ENCODE data around the gene PDE4B. TPM values are rescaled to one million over a fixed set of nuclear protein-coding genes. Genes with fewer than 3 reads are reported as not detected.

PDE4B gene
- total RNA-seq, 1 donor from 2014 or later = 0.57 TPM

- TF ChIP-seq CTCF (IDR thresholded peaks at IDR 0.05) = no peak
- Mint-ChIP-seq H3K4me3 (ENCODE audit: unreplicated experiment) (no peak overlapping the region), H3K27me3 (ENCODE audit: low read depth) (peaks cover 6% of the 10 kb centered on the region), H3K4me1 (ENCODE audit: low read depth) (no peaks in the 10 kb centered on the region), H3K27ac (ENCODE audit: unreplicated experiment) (no peak overlapping the region), H3K36me3 (ENCODE audit: low read depth) (no peaks in the 10 kb centered on the region), H3K9me3 (ENCODE audit: low read depth) (peaks cover 15% of the 10 kb centered on the region)
- DNase-seq (ENCODE audit: low spot score) = no peak
These were observed 241.1 kb downstream of the PDE4B start for GRCh38 chr1:66033781-66034180.

- Mint-ChIP-seq H3K36me3 (ENCODE audit: low read depth) (no peaks in the 10 kb centered on the region), H3K27me3 (ENCODE audit: low read depth) (peaks cover 6% of the 10 kb centered on the region), H3K27ac (ENCODE audit: unreplicated experiment) (no peak overlapping the region), H3K4me1 (ENCODE audit: low read depth) (no peaks in the 10 kb centered on the region), H3K4me3 (ENCODE audit: unreplicated experiment) (no peak overlapping the region), H3K9me3 (ENCODE audit: low read depth) (peaks cover under 1% of the 10 kb centered on the region)
- no peak for TF ChIP-seq CTCF (IDR thresholded peaks at IDR 0.05)
- DNase-seq (ENCODE audit: low spot score) = no peak
These were observed 243.0 kb downstream of the PDE4B start for GRCh38 chr1:66035616-66036245.

- H3K36me3 Mint-ChIP-seq (ENCODE audit: low read depth) = no peaks in the 10 kb centered on the region
- no peaks in the 10 kb centered on the region for H3K4me1 Mint-ChIP-seq (ENCODE audit: low read depth)
- no peaks in the 10 kb centered on the region for H3K9me3 Mint-ChIP-seq (ENCODE audit: low read depth)
- no peak overlapping the region for H3K4me3 Mint-ChIP-seq (ENCODE audit: unreplicated experiment)
- no peak for TF ChIP-seq CTCF (IDR thresholded peaks at IDR 0.05)
- DNase-seq (ENCODE audit: low spot score) = no peak
- peaks cover 10% of the 10 kb centered on the region for H3K27me3 Mint-ChIP-seq (ENCODE audit: low read depth)
- H3K27ac Mint-ChIP-seq (ENCODE audit: unreplicated experiment) = no peak overlapping the region
These were observed 249.0 kb downstream of the PDE4B start for GRCh38 chr1:66041654-66042053.

GRCh38 chr1:66043186-66043585, 250.5 kb downstream of the PDE4B start:
- DNase-seq (ENCODE audit: low spot score) = no peak
- Mint-ChIP-seq H3K27ac (ENCODE audit: unreplicated experiment) (no peak overlapping the region), H3K4me3 (ENCODE audit: unreplicated experiment) (no peak overlapping the region), H3K4me1 (ENCODE audit: low read depth) (no peaks in the 10 kb centered on the region), H3K36me3 (ENCODE audit: low read depth) (no peaks in the 10 kb centered on the region), H3K9me3 (ENCODE audit: low read depth) (no peaks in the 10 kb centered on the region), H3K27me3 (ENCODE audit: low read depth) (peaks cover 10% of the 10 kb centered on the region)
- no peak for TF ChIP-seq CTCF (IDR thresholded peaks at IDR 0.05)

GRCh38 chr1:66044912-66045311, 252.2 kb downstream of the PDE4B start:
- H3K27me3 Mint-ChIP-seq (ENCODE audit: low read depth) = peaks cover 10% of the 10 kb centered on the region
- H3K27ac Mint-ChIP-seq (ENCODE audit: unreplicated experiment) = no peak overlapping the region
- H3K9me3 Mint-ChIP-seq (ENCODE audit: low read depth) = no peaks in the 10 kb centered on the region
- DNase-seq (ENCODE audit: low spot score) = no peak
- H3K4me3 Mint-ChIP-seq (ENCODE audit: unreplicated experiment) = no peak overlapping the region
- H3K4me1 Mint-ChIP-seq (ENCODE audit: low read depth) = no peaks in the 10 kb centered on the region
- H3K36me3 Mint-ChIP-seq (ENCODE audit: low read depth) = no peaks in the 10 kb centered on the region
- no peak for TF ChIP-seq CTCF (IDR thresholded peaks at IDR 0.05)
